Left ventricle myocardium inferior (tissue), 1 donor: ENCODE data around the gene IKZF1. TPM values are rescaled to one million over a fixed set of nuclear protein-coding genes. Genes with fewer than 3 reads are reported as not detected.

Experiments
- DNase-seq: peaks from one replicate; pipeline ENCODE4 v3.0.0-alpha.2; 2020
- H3K27ac ChIP-seq: fragments of 200-600 bp; replicated peaks from 2 replicates; pipeline ENCODE4 v1.8.0; 2021
- H3K27me3 ChIP-seq: fragments of 200-600 bp; 2 replicates; pipeline ENCODE4 v1.8.0; 2021; ENCODE audit warnings: low read depth
- H3K36me3 ChIP-seq: fragments of 200-600 bp; 2 replicates; pipeline ENCODE4 v1.8.0; 2021
- H3K4me1 ChIP-seq: fragments of 200-600 bp; 2 replicates; pipeline ENCODE4 v1.8.0; 2021
- H3K4me3 ChIP-seq: fragments of 200-600 bp; 2 replicates; pipeline ENCODE4 v1.8.0; 2021; ENCODE audit warnings: mild to moderate bottlenecking, moderate library complexity
- H3K9me3 ChIP-seq: fragments of 200-600 bp; replicated peaks from 2 replicates; pipeline ENCODE4 v1.8.0; 2021
- intact Hi-C: fragments of 100-400 bp; cut with micrococcal nuclease; formaldehyde crosslinking; loops from one replicate; pipeline ENCODE4 v1.11.0; 2022
- total RNA-seq: library from RNA; stranded (reverse); fragmentation: NEBNext Ultra II Directional; extraction: Animal tissue kit (Norgen Biotek cat#: 25700); gene quantifications from one replicate; pipeline ENCODE4 v1.2.1, GENCODE V29; 2021
- TF ChIP-seq, protein P1 (sequence below): fragments of 200-600 bp; IDR thresholded peaks from 2 replicates; pipeline ENCODE4 v1.8.0; 2021; ENCODE audit warnings: antibody characterized with exemption, mild to moderate bottlenecking, borderline replicate concordance
- donor health status: DM: no; HTN: yes; CAD: no; lungs with severe emphysema.

IKZF1 gene
- total RNA-seq, 1 donor from 2014 or later, result 2.1 TPM

DNA sequence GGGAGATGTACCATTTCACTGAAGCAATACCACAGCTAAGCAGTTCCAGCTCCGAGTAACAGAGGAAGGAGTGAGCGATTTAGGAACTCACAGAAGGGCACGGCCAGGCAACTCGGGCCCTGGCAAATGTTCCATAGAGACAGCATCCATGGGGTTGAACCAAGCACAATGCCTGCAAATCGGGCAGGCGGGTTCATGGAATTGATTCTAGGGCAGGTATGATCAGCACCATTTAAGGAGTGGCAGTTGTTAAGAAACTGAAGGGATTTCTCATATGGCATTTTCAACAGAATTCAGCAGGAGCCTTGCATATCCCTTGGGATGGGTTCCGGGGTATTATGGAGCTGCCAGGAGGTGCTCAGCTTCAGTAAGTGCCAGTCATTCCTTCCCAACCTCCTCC is 66.4 kb downstream of the IKZF1 start:
- intact Hi-C loops, result no loop called here
- TF ChIP-seq, protein P1, sequence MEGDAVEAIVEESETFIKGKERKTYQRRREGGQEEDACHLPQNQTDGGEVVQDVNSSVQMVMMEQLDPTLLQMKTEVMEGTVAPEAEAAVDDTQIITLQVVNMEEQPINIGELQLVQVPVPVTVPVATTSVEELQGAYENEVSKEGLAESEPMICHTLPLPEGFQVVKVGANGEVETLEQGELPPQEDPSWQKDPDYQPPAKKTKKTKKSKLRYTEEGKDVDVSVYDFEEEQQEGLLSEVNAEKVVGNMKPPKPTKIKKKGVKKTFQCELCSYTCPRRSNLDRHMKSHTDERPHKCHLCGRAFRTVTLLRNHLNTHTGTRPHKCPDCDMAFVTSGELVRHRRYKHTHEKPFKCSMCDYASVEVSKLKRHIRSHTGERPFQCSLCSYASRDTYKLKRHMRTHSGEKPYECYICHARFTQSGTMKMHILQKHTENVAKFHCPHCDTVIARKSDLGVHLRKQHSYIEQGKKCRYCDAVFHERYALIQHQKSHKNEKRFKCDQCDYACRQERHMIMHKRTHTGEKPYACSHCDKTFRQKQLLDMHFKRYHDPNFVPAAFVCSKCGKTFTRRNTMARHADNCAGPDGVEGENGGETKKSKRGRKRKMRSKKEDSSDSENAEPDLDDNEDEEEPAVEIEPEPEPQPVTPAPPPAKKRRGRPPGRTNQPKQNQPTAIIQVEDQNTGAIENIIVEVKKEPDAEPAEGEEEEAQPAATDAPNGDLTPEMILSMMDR, result no peak
- Histone ChIP-seq H3K27ac (no peak overlapping the region), H3K4me3 (no peak overlapping the region), H3K9me3 (peaks cover 23% of the 10 kb centered on the region), H3K36me3 (no peaks in the 10 kb centered on the region), H3K27me3 (peaks cover 13% of the 10 kb centered on the region), H3K4me1 (no peaks in the 10 kb centered on the region)
- DNase-seq, result no peak

DNA sequence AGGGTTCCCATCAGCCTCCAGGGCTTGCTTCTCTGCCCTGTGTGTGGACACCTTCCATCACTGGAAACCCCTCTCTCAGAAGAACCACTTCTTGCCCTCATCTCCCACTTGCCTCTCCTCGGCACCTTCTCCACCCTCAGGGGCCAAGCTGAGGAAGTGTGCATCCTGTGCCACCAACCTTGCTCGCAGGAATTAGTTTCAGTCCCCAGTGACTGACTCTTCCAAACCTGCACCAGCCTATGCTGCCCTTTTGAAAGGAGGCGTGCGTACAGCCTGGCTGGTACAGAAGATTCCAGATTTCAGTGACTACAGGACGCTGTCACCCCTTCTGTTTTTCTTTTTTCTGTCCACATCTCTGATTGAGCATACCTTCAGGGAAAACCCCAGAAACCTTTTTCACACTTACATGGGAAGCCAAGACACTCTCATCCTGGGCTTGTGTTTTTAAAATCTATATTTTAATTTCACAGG is 67.1 kb downstream of the IKZF1 start:
- H3K4me1 ChIP-seq, result no peaks in the 10 kb centered on the region
- H3K27me3 ChIP-seq, result peaks cover 13% of the 10 kb centered on the region
- DNase-seq, result no peak
- intact Hi-C loops, result no loop called here
- H3K27ac ChIP-seq, result no peak overlapping the region
- peaks cover 23% of the 10 kb centered on the region for H3K9me3 ChIP-seq
- TF ChIP-seq, protein P1, result no peak
- no peak overlapping the region for H3K4me3 ChIP-seq
- H3K36me3 ChIP-seq, result no peaks in the 10 kb centered on the region

DNA sequence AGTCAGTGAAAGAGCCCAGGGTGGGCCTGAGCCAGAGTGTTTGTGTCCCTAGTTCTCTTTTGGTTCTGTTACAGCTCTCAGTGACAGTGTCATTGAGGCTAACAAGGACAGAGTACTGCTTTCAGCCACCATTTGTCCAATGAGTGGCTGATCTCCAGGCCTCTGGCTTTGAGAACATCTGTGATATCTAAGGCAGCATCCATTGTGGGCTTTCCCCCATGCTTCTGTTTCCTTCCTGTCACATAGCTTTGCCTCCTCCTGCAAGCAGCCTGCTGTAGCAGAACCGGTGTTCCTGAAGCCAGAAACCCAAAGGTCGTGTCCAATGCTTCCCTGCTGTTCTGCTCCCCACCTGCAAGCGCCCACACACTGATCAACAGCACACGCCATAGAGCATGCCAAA is 68.4 kb downstream of the IKZF1 start:
- intact Hi-C loops, result no loop called here
- no peaks in the 10 kb centered on the region for H3K4me1 ChIP-seq
- H3K4me3 ChIP-seq, result no peak overlapping the region
- peaks cover 21% of the 10 kb centered on the region for H3K9me3 ChIP-seq
- H3K36me3 ChIP-seq, result no peaks in the 10 kb centered on the region
- peaks cover 13% of the 10 kb centered on the region for H3K27me3 ChIP-seq
- no peak for DNase-seq
- no peak overlapping the region for H3K27ac ChIP-seq
- TF ChIP-seq, protein P1, result no peak

DNA sequence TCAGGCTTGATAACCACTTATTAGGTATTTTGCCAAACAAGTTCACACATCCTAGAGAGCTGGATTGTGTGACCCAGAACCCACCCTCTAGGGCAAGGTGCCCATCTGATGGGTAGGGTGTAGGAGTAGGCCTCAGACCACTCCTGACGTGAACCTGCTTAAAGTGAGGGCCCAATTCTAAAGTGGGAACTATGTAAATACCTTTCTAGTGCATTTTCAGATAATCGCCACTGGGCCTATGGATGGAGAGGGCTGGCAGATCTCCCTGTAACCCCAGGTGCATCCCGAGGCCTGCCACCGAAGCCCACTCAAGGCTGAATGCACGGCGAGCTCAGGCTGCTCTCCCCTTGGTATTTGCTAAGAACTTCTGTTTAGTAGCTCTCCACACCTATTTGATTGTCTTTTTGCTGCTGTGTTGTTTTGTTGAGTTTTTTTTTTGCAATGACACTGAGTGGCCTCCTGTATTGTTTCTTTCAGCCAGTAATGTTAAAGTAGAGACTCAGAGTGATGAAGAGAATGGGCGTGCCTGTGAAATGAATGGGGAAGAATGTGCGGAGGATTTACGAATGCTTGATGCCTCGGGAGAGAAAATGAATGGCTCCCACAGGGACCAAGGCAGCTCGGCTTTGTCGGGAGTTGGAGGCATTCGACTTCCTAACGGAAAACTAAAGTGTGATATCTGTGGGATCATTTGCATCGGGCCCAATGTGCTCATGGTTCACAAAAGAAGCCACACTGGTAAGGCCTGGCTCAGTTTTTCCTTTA is 71.7 kb downstream of the IKZF1 start:
- H3K36me3 ChIP-seq, result no peaks in the 10 kb centered on the region
- no peaks in the 10 kb centered on the region for H3K4me1 ChIP-seq
- no peak for DNase-seq
- H3K4me3 ChIP-seq, result no peak overlapping the region
- H3K27ac ChIP-seq, result no peak overlapping the region
- H3K27me3 ChIP-seq, result peaks cover 25% of the 10 kb centered on the region
- no peaks in the 10 kb centered on the region for H3K9me3 ChIP-seq
- intact Hi-C loops, result no loop called here
- TF ChIP-seq, protein P1, result no peak

DNA sequence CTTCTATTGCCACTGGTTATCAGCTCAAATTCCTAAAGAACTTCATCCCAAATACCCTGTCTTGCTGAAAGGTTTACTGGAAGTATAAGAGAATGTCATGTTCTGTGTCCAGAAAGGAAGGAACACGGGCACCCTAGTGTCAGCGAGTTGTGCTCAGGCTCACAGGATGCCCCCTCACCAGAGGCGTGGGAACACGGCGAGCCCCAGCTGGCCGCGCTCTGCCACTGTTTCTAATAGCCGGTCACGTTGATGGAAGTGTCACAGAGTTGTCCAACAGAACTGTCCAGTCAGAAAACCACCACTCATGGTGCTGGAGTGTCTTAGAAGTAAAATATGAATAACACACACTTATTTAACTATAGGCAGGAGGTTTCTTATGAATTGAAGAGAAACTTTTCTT is 72.8 kb downstream of the IKZF1 start:
- intact Hi-C loops, result no loop called here
- no peaks in the 10 kb centered on the region for H3K36me3 ChIP-seq

More for the DNA sequence above, 72.8 kb downstream of the IKZF1 start:
- no peaks in the 10 kb centered on the region for H3K4me1 ChIP-seq
- no peaks in the 10 kb centered on the region for H3K9me3 ChIP-seq
- TF ChIP-seq, protein P1, result no peak
- peaks cover 26% of the 10 kb centered on the region for H3K27me3 ChIP-seq
- no peak overlapping the region for H3K4me3 ChIP-seq
- no peak for DNase-seq
- no peak overlapping the region for H3K27ac ChIP-seq
